HG03139 (cell line): ENCODE results near the gene MDK.

Experiments used
- ATAC-seq: cut with Tn5 transposase; IDR thresholded peaks from one replicate; pipeline ENCODE4 v1.9.1; 2021; ENCODE audit not compliant: unreplicated experiment

Gene MDK

DNA sequence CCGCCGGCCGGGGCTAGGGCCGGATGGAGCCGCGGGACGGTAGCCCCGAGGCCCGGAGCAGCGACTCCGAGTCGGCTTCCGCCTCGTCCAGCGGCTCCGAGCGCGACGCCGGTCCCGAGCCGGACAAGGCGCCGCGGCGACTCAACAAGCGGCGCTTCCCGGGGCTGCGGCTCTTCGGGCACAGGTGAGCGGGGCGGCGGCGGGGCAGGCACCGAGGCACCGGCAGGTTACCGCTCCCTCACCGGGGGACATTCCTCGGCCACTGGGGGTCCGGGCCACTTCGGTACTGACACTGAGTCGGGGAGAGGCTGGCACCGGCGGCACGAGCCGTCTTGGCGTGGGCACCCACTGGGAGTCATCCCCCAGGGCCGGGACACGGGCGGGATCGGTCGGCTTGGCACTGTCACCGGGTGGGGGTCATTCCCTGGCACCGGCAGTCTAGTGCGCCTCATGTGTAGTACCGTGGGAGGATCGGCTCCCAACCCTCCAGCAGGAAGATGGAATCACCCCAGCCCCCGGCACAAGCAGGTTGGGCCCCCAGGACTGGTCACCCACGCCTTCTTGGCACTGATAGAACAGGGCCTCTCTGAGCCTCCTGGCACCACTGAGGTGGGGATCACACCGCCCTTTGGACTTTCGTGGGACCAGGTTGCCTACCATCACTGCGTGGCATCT lies 33.7 kb upstream of the MDK start:
- ATAC-seq: no peak

DNA sequence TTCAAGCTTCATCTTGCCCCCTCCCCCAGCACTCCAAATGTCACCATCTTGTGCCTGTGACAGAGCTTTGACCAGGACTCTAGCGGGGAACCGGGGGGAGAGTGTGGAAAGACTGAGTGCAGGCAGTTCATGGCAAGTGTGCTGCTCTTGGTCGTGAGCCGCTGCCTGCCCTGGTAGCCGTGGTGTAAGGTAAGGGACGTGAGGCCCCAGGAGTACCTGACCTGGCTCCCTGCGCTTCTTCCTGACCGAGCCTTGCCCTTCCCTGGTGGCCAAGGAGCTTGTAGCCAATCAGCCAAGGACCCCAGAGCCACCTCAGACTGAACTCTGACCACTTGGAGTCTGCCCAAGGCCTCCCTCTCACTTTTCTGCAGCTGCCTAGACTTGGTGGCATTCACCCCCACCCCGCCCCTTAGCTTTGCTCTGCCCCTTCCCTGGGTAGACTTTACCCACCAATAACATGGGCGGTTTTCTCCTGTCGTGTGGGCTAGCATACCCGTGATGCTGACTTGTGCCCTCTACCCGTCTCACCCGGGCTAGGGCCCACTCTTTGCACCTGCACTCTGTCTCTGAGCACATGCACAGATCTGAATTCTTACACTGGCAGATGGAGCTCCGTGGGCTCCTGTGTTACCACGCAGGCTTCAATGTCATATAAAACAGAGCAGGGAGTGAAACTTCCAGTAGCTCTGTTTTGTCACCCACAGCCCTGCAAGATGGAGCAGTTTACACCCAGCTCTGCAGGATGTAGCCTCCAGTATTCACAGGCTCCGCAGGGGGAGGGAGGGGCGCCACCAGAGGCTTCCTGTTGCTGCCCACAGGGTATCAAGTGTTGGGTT lies 32.7 kb upstream of the MDK start:
- ATAC-seq: no peak

GRCh38 chr11:46350695-46351094 lies 30.8 kb upstream of the MDK start:
- ATAC-seq: no peak

DNA sequence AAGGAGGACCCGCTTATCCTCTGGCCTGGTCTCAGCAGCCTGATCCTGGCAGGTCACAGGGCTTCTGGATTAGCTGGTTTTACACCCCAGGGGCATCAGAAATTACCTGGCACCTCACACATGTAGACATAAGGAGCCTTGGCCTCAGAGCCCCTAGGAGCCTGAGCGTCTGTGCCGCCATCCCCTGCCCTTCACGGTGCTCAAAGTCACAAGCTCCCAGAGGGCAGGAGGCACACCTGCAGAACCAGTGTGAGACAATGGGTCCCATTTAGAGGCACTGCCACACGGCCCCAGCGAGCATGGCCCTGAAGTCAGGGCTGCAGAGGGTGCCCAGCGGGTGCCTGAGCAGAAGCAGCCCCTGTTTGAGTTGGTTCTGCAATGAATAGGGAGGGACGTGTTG lies 30.3 kb upstream of the MDK start:
- no peak for ATAC-seq

- no peak for ATAC-seq
Measured at GRCh38 chr11:46351606-46352005, 29.9 kb upstream of the MDK start.

- ATAC-seq: no peak
Measured at GRCh38 chr11:46352063-46352841, 29.2 kb upstream of the MDK start.

- ATAC-seq: no peak
Measured at GRCh38 chr11:46353698-46354097, 27.8 kb upstream of the MDK start.

DNA sequence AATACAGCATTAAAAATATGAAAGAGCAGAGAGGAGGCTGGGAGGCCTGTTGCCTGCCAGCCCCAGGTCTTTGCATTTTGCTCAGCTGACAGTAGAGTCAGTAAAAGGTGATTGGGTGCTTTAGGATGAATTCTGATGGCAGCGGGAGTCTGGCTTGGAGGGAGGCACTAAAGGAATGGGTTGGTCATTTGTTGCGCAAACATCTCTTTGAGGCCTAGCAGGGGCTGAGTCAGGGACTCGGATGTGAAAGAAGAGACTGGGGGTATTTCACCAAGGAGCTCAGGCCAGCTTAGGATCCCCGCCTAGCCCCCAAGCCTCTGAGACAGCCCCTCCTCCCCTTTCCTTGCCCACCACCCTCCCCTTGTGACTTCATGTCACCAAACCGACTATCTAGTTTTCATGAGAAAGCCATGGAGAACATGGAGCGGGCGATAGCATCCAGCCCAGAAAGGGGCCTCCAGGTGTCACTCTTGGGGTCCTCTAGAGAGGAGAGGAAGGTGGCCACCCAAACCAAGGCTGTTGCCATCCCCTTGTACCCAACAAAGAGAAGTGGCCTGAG lies 24.5 kb upstream of the MDK start:
- ATAC-seq: no peak

GRCh38 chr11:46357483-46357936 lies 24.0 kb upstream of the MDK start:
- ATAC-seq: no peak

- ATAC-seq: no peak
Measured at GRCh38 chr11:46359953-46360352, 21.5 kb upstream of the MDK start.

- ATAC-seq: no peak
Measured at GRCh38 chr11:46360878-46361277, 20.6 kb upstream of the MDK start.

DNA sequence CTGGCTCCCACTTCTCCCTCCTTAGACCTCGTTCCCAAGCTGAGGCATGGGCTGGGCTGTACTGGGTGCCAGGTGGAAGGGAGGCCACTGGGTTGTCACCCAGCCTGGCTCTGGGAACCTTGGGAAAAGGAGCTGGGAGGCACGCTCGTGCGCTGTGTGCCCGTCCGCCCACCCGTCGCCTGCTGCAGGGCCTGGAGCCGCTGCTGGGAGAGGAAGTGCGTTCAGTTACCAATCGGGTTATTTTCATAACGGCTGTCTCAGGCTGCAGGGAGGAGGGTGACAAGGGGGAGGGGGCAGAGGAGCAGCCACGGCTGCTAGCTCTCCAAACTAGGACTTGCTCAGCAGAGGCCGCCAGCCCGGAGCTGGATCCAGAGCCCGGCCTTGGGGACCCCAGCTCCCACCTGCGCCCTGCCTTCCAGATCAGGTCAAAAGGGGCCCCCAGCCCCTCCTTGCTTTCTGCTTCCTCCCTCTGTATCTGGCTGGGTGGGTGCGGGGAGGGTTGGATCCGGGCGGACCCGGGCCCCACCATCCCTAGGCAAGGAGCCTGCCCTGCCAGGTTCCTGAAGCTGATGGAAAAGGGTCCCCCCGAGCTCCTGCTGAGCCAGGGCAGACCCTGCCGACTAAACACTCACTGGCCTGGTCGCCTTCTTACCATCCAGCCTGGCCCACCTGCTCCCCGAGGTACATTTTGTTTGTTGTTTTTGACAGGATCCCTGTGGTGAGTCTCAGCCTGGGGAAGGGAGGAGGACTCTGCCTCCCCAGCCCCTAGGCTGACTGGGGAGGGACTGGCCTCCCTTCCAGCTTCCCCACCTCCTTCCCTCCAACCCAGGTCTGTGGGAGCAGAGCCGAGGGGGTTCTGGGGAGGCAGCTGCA lies 19.9 kb upstream of the MDK start:
- ATAC-seq: peak; percentile 84

DNA sequence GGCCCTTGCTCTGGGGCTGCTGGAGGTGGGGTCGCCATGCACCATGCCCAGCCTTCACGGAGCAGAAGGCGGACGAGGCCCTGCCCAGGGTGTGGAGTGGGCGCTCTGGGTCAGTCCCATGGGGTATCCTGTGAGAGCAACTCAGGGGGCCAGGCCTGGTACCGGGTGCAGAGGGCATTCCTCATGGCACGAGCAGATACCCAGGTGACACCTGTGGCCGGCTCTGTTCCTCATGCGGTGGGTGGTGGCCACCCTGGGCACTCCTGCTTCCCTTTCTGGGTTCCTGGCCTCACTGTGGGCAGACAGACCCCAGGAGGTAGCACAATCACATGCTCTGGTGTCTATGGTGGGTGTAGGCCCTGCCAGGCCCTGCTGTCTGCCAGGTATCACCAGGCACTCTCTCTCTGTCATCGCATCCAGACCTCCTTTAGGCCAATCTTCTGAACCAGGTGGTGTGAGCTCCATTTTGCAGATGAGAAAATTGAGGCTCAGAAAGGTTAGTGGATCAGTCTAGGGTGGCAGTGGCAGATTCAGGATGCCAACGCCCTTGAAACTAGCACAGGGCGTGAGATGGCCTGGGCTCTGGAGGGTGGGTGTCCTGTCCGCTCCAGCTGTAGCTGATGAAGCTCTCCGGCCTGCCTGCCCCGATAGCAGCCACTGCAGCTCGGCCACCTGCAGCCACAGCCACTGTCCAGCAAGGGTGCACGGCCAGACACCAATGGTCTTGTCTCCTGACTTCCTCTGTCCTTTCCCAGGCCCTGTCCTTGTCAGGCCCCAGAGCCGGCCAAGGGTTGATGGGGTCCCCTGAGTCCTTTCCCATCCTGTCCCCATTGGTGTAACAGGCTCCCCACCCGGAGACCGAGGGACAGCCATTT lies 19.1 kb upstream of the MDK start:
- ATAC-seq: no peak

DNA sequence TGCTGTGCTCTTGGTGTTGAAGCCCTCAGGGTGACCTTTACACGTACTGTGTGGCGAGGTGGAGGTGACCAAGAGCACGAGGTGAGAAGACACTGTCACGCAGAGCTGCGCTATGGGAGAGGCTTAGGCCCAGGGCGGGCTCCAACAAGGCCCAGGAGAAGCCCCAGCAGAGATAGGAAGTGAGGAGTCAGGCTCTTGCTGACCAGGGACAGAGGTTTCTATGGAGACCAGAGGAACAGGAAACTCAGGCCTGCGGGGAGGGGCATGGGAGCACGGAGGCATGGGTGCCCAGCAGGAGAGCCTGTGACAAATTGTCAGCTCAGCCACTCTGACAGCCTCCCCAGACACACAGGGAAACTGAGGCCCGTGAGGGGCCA lies 18.4 kb upstream of the MDK start:
- no peak for ATAC-seq

DNA sequence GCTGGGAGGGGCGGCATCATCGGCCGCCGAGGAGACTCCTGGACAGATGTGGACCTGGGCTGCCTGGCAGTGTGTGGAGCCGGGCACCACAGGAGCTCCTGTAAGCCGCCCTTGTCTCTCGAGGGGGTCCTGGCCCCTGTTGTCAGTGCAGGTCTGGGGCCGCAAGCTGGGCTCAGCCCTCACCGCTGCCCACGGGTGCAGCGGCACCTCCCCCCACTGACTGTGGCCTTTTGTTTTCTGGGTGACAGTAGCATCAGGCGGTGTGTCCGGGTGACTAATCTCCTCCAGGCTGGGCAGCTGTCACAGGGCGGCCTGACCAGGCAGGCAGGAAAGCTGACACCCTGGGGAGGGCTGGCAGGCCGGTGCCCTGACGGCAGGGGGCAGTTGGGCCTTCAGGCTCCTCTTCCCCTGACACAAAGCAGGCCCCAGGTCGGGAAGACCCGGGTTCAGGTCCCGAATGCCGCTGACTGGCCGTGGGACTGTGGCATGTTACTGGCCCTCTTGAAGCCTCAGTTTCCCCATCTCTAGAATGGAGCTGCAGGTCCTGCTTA lies 17.9 kb upstream of the MDK start:
- no peak for ATAC-seq

DNA sequence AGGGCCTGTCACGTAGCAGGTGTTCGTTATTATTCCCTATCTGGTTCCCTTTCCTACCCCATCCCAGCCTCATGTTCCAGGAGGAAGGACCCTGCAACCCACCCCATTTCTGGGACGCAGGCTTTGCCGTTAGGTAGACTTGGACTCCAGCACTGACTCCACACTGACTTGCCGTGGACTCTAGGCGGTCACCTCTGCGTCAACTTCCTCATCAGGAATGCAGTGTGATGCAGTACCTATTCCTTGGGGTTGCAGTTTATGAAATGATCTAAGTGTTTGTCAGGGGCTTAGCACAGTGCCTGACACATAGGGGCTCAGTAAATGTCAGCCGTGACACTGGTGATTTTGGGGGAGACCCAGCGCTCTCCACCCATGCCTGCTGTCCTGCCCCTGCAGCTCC lies 17.4 kb upstream of the MDK start:
- ATAC-seq: no peak

DNA sequence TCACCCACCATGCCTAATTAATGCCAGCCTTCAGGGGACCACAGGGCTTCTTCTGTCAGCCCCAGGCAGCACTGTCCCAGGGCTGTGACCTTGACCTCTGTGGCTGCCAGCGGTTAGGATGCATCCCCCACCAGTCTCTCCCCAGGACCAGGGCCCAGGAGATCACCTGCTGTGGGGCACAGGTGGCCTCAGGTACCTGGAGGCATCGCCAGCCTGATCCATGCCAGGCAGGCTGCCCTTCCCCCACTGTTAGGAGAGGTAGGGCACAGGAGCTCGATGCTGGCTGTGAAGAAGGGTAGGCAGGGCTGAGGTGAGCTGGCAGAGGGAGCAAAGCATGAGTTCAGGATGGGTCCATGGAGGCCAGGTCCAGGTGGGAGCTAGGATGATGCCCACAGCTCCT lies 16.7 kb upstream of the MDK start:
- no peak for ATAC-seq

- ATAC-seq: no peak
Measured at GRCh38 chr11:46366260-46366659, 15.2 kb upstream of the MDK start.

- no peak for ATAC-seq
Measured at GRCh38 chr11:46366661-46367161, 14.8 kb upstream of the MDK start.
